H9 (cell line): ENCODE data around the gene NAP1L5. TPM values are rescaled to one million over a fixed set of nuclear protein-coding genes. Genes with fewer than 3 reads are reported as not detected.

ENCODE experiments used
- DNase-seq: peaks from one replicate; pipeline ENCODE4 v3.0.0-alpha.2; 2017
- H2AFZ ChIP-seq: one replicate; pipeline ENCODE4 v1.6.1; 2013; ENCODE audit warnings: mild to moderate bottlenecking, low read length, control low read depth, moderate library complexity
- H2AK5ac ChIP-seq: 2 replicates; pipeline ENCODE4 v1.6.1; 2013; ENCODE audit warnings: low read length, control low read depth, mixed read lengths; ENCODE audit not compliant: insufficient read length
- H2BK120ac ChIP-seq: one replicate; pipeline ENCODE4 v1.6.1; 2013; ENCODE audit warnings: low read depth, mild to moderate bottlenecking, low read length, control low read depth, inconsistent platforms; ENCODE audit not compliant: poor library complexity, severe bottlenecking
- H2BK12ac ChIP-seq: 2 replicates; pipeline ENCODE4 v1.6.1; 2013; ENCODE audit warnings: low read length, control low read depth, mixed read lengths, low read depth; ENCODE audit not compliant: insufficient read length
- H2BK15ac ChIP-seq: 2 replicates; pipeline ENCODE4 v1.6.1; 2013; ENCODE audit warnings: low read depth, low read length, control low read depth
- H2BK20ac ChIP-seq: one replicate; pipeline ENCODE4 v1.6.1; 2013; ENCODE audit warnings: low read depth, mild to moderate bottlenecking, low read length, control low read depth, inconsistent platforms; ENCODE audit not compliant: poor library complexity, severe bottlenecking
- H2BK5ac ChIP-seq: 2 replicates; pipeline ENCODE4 v1.6.1; 2013; ENCODE audit warnings: low read length, control low read depth, mixed read lengths; ENCODE audit not compliant: insufficient read length
- H3K14ac ChIP-seq: 2 replicates; pipeline ENCODE4 v1.6.1; 2013; ENCODE audit warnings: low read length, control low read depth; ENCODE audit not compliant: insufficient read depth
- H3K18ac ChIP-seq: 2 replicates; pipeline ENCODE4 v1.6.1; 2013; ENCODE audit warnings: low read depth, mild to moderate bottlenecking, mixed read lengths, low read length, control low read depth; ENCODE audit not compliant: insufficient read length
- H3K23ac ChIP-seq: 2 replicates; pipeline ENCODE4 v1.6.1; 2013; ENCODE audit warnings: low read length, control low read depth, mixed read lengths, low read depth; ENCODE audit not compliant: insufficient read length
- H3K23me2 ChIP-seq: 2 replicates; pipeline ENCODE4 v1.6.1; 2013; ENCODE audit warnings: low read depth, mild to moderate bottlenecking, mixed read lengths, low read length, control low read depth; ENCODE audit not compliant: insufficient read length, poor library complexity, severe bottlenecking
- H3K27ac ChIP-seq: 2 replicates; pipeline ENCODE4 v1.5.1; 2013; ENCODE audit warnings: low read length, control low read depth, mixed read lengths, low read depth; ENCODE audit not compliant: insufficient read length
- H3K27me3 ChIP-seq: 2 replicates; pipeline ENCODE4 v1.6.1; 2013; ENCODE audit warnings: low read length, control low read depth, inconsistent platforms; ENCODE audit not compliant: insufficient read depth
- H3K4ac ChIP-seq: 2 replicates; pipeline ENCODE4 v1.6.1; 2013; ENCODE audit warnings: low read depth, mild to moderate bottlenecking, control low read depth, inconsistent platforms, low read length, moderate library complexity
- H3K4me1 ChIP-seq: 2 replicates; pipeline ENCODE4 v1.6.1; 2013; ENCODE audit warnings: low read length, control low read depth, inconsistent platforms; ENCODE audit not compliant: insufficient read depth
- H3K4me2 ChIP-seq: 2 replicates; pipeline ENCODE4 v1.6.1; 2013; ENCODE audit warnings: low read length, control low read depth, mixed read lengths; ENCODE audit not compliant: insufficient read length, insufficient read depth
- H3K56ac ChIP-seq: 2 replicates; pipeline ENCODE4 v1.6.1; 2013; ENCODE audit warnings: low read depth, mild to moderate bottlenecking, mixed read lengths, low read length, control low read depth; ENCODE audit not compliant: insufficient read length
- H3K79me1 ChIP-seq: 2 replicates; pipeline ENCODE4 v1.6.1; 2013; ENCODE audit warnings: low read depth, mild to moderate bottlenecking, moderate library complexity, low read length, control low read depth, inconsistent platforms; ENCODE audit not compliant: insufficient read depth, poor library complexity, severe bottlenecking
- H3K79me2 ChIP-seq: 2 replicates; pipeline ENCODE4 v1.6.1; 2013; ENCODE audit warnings: low read length, control low read depth, inconsistent platforms; ENCODE audit not compliant: insufficient read depth
- H3K9ac ChIP-seq: 2 replicates; pipeline ENCODE4 v1.6.1; 2013; ENCODE audit warnings: low read length, control low read depth, mixed read lengths; ENCODE audit not compliant: insufficient read length; ENCODE audit errors: extremely low read depth
- H3K9me3 ChIP-seq: one replicate; pipeline ENCODE4 v1.6.1; 2013; ENCODE audit warnings: low read depth, low read length, inconsistent platforms; ENCODE audit not compliant: control insufficient read depth
- H3T11ph ChIP-seq: one replicate; pipeline ENCODE4 v1.6.1; 2013; ENCODE audit warnings: mild to moderate bottlenecking, low read length, control low read depth, inconsistent platforms
- H4K20me1 ChIP-seq: one replicate; pipeline ENCODE4 v1.6.1; 2013; ENCODE audit not compliant: control insufficient read depth, insufficient read length, insufficient read depth
- H4K5ac ChIP-seq: 2 replicates; pipeline ENCODE4 v1.6.1; 2013; ENCODE audit warnings: low read depth, mild to moderate bottlenecking, mixed read lengths, low read length, control low read depth; ENCODE audit not compliant: insufficient read length
- H4K8ac ChIP-seq: replicated peaks from 2 replicates; pipeline ENCODE4 v1.6.1; 2013; ENCODE audit warnings: low read length, control low read depth, mixed read lengths, low read depth; ENCODE audit not compliant: insufficient read length
- H4K91ac ChIP-seq: 2 replicates; pipeline ENCODE4 v1.6.1; 2013; ENCODE audit warnings: low read depth, mild to moderate bottlenecking, moderate library complexity, mixed read lengths, low read length, control low read depth; ENCODE audit not compliant: insufficient read length
- H3K27ac Mint-ChIP-seq, 3 experiments: 2 replicates in 2 of 3; 3 replicates in 1 of 3; pipeline ENCODE4 v1.8.0; 2020 to 2021; ENCODE audit warnings: mixed read lengths in 3 of 3, mild to moderate bottlenecking in 1 of 3, moderate library complexity in 1 of 3
- H3K27me3 Mint-ChIP-seq: 2 replicates; pipeline ENCODE4 v1.8.0; 2021; ENCODE audit warnings: low read depth, mild to moderate bottlenecking, moderate library complexity, mixed read lengths
- H3K36me3 Mint-ChIP-seq, 3 experiments: 2 replicates in 2 of 3; 3 replicates in 1 of 3; pipeline ENCODE4 v1.8.0; 2020 to 2021; ENCODE audit warnings: low read depth in 3 of 3, mixed read lengths in 3 of 3; ENCODE audit not compliant: insufficient read depth in 1 of 3
- H3K4me1 Mint-ChIP-seq, 2 experiments: 2 replicates each; pipeline ENCODE4 v1.8.0; 2020; ENCODE audit warnings: mixed read lengths in 2 of 2
- H3K4me3 Mint-ChIP-seq, 2 experiments: 2 replicates in 1 of 2; 3 replicates in 1 of 2; pipeline ENCODE4 v1.8.0; 2020 to 2021; ENCODE audit warnings: mild to moderate bottlenecking in 2 of 2, mixed read lengths in 2 of 2, moderate library complexity in 1 of 2
- H3K9me3 Mint-ChIP-seq, 2 experiments: 2 replicates in 1 of 2; 3 replicates in 1 of 2; pipeline ENCODE4 v1.8.0; 2020; ENCODE audit warnings: mild to moderate bottlenecking in 2 of 2, mixed read lengths in 2 of 2, moderate library complexity in 1 of 2
- total RNA-seq: library from RNA; stranded (reverse); gene quantifications from 2 replicates; pipeline ENCODE4 v1.2.1, GENCODE V29; 2021
- TF ChIP-seq, protein P1 (sequence below): fragments of 200-600 bp; sonication (generic); conservative IDR thresholded peaks from 3 replicates; pipeline ENCODE4 v1.8.0; 2021; ENCODE audit warnings: antibody characterized with exemption, mild to moderate bottlenecking

Gene NAP1L5
- total RNA-seq, 1 experiment from 2014 or later = 2.2 TPM

DNA sequence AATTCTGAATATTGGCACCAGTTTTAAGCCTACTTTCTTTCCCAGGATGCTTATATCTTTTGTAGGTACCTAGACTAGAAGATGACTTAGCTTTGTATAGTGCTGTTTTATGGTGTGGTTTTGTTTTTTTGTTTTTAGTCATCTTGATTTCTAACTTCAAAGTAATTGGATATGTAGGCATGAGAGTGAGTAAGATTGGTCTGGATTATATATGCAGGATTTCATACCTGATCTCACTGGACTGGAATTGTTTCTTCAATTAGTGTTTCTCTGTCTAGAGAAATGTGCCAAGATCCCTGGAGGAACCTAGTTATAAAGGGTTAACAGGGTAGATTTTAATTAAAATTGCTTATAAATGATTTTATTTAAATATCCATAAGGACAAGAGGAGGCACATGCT is 23.1 kb downstream of the NAP1L5 start:
- Mint-ChIP-seq H3K4me1 (peaks cover 4 to 7% of the 10 kb centered on the region in 2 experiments; a peak in 3 of 4 replicates), H3K27ac (no peak overlapping the region), H3K4me3 (no peak overlapping the region), H3K9me3 (no peaks in the 10 kb centered on the region), H3K36me3 (no peaks in the 10 kb centered on the region), H3K27me3 (no peaks in the 10 kb centered on the region)
- Histone ChIP-seq H2AK5ac (no peak overlapping the region), H3K4me1 (no peaks in the 10 kb centered on the region), H3K23me2 (no peaks in the 10 kb centered on the region), H3K9ac (no peak overlapping the region), H3K79me2 (no peaks in the 10 kb centered on the region), H3K9me3 (no peaks in the 10 kb centered on the region), H3K23ac (no peak overlapping the region), H3K27ac (no peak overlapping the region), H4K20me1 (no peaks in the 10 kb centered on the region), H3T11ph (no peak overlapping the region), H2BK15ac (no peak overlapping the region), H3K4ac (no peak overlapping the region), H2BK5ac (no peak overlapping the region), H2BK12ac (no peak overlapping the region), H2BK20ac (no peak overlapping the region), H3K56ac (no peak overlapping the region), H3K79me1 (no peaks in the 10 kb centered on the region), H4K91ac (no peak overlapping the region), H4K5ac (no peak overlapping the region), H3K27me3 (no peaks in the 10 kb centered on the region), H2AFZ (no peak overlapping the region), H3K14ac (no peak overlapping the region), H3K18ac (no peak overlapping the region), H2BK120ac (no peak overlapping the region), H3K4me2 (no peak overlapping the region), H4K8ac (no peak overlapping the region)
- DNase-seq = no peak
- TF ChIP-seq, protein P1, sequence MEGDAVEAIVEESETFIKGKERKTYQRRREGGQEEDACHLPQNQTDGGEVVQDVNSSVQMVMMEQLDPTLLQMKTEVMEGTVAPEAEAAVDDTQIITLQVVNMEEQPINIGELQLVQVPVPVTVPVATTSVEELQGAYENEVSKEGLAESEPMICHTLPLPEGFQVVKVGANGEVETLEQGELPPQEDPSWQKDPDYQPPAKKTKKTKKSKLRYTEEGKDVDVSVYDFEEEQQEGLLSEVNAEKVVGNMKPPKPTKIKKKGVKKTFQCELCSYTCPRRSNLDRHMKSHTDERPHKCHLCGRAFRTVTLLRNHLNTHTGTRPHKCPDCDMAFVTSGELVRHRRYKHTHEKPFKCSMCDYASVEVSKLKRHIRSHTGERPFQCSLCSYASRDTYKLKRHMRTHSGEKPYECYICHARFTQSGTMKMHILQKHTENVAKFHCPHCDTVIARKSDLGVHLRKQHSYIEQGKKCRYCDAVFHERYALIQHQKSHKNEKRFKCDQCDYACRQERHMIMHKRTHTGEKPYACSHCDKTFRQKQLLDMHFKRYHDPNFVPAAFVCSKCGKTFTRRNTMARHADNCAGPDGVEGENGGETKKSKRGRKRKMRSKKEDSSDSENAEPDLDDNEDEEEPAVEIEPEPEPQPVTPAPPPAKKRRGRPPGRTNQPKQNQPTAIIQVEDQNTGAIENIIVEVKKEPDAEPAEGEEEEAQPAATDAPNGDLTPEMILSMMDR = no peak
